HepG2 (cell line): ENCODE measurements around the gene PHF2. TPM values are rescaled to one million over a fixed set of nuclear protein-coding genes. Genes with fewer than 3 reads are reported as not detected.

ENCODE experiments used
- ATAC-seq: fragments of 200-7000 bp; cut with Tn5 transposase; 3 replicates; pipeline ENCODE4 v1.9.1; 2020; ENCODE audit warnings: mild to moderate bottlenecking, moderate library complexity
- BruUV-seq: library from RNA; stranded (reverse); fragments of 400-500 nt; replicated peaks from 2 replicates; lab custom pipeline; 2021; lab: Mats Ljungman, UMichigan
- CTCF ChIA-PET: fragments of 300-600 bp; formaldehyde crosslinking; extraction: SDS; loops from one replicate; lab custom pipeline; 2021; ENCODE audit warnings: low total read pairs, inconsistent platforms, low intra/inter-chr PET ratio; lab: Yijun Ruan, JAX
- POLR2A ChIA-PET: fragments of 350-600 bp; sonication (Branson Sonifier 250); formaldehyde crosslinking; loops from one replicate; lab custom pipeline; 2020; ENCODE audit warnings: antibody characterized with exemption, inconsistent platforms; lab: Yijun Ruan, JAX
- DNase-seq: peaks from one replicate; pipeline ENCODE4 v3.0.0-alpha.2; 2015; ENCODE audit warnings: low spot score
- FAIRE-seq: peaks from 3 replicates; lab custom pipeline; 2011; peaks lifted over from hg19 to GRCh38; lab: Jason Lieb, UNC
- H2AFZ ChIP-seq: one replicate; pipeline ENCODE4 v1.6.1; 2011; ENCODE audit warnings: low read length, inconsistent platforms
- H3K27ac ChIP-seq: fragments of 300-600 bp; 3 replicates; pipeline ENCODE4 v1.8.0; 2011; ENCODE audit warnings: mixed run types, mild to moderate bottlenecking, mixed read lengths, low read length, inconsistent platforms; ENCODE audit not compliant: insufficient read depth; ENCODE audit errors: extremely low read length
- H3K27me3 ChIP-seq, 2 experiments: fragments of 200-600 bp in 1 of 2; 2 replicates in 1 of 2; 3 replicates in 1 of 2; pipeline versions ENCODE4 v1.6.0 to v1.8.0; 2011; ENCODE audit warnings: low read length in 2 of 2, mild to moderate bottlenecking in 2 of 2, moderate library complexity in 2 of 2, inconsistent platforms in 1 of 2; ENCODE audit not compliant: insufficient read depth in 2 of 2, control insufficient read depth in 1 of 2
- H3K36me3 ChIP-seq, 2 experiments: fragments of 200-600 bp in 1 of 2; replicated peaks in 1 of 2; 2 replicates in 1 of 2; 3 replicates in 1 of 2; pipeline versions ENCODE4 v1.5.1 to v1.8.0; 2011; ENCODE audit warnings: low read length in 2 of 2, inconsistent platforms in 1 of 2; ENCODE audit not compliant: insufficient read depth in 2 of 2, control insufficient read depth in 1 of 2
- H3K4me1 ChIP-seq: 2 replicates; pipeline ENCODE4 v1.5.1; 2012; ENCODE audit warnings: low read length, inconsistent platforms; ENCODE audit not compliant: insufficient read depth
- H3K4me2 ChIP-seq: 2 replicates; pipeline ENCODE4 v1.6.0; 2011; ENCODE audit warnings: low read depth, low read length, inconsistent platforms
- H3K4me3 ChIP-seq, 3 experiments: fragments of 200-600 bp in 1 of 3; sonication (generic), shearing (Covaris generic) in 1 of 3; replicated peaks in 1 of 3; 2 replicates each; pipeline ENCODE4 v1.5.1; 2011 to 2016; ENCODE audit warnings: low read length in 3 of 3, inconsistent platforms in 2 of 3, low read depth in 2 of 3, mild to moderate bottlenecking in 2 of 3, control low read depth in 1 of 3, mixed read lengths in 1 of 3; ENCODE audit not compliant: insufficient read depth in 1 of 3
- H3K79me2 ChIP-seq: one replicate; pipeline ENCODE4 v1.6.1; 2011; ENCODE audit warnings: low read length, inconsistent platforms; ENCODE audit not compliant: insufficient read depth
- H3K9ac ChIP-seq: 2 replicates; pipeline ENCODE4 v1.6.0; 2011; ENCODE audit warnings: mild to moderate bottlenecking, low read depth, low read length, inconsistent platforms; ENCODE audit not compliant: insufficient read depth
- H3K9me3 ChIP-seq: 2 replicates; pipeline ENCODE4 v1.5.1; 2012; ENCODE audit warnings: mild to moderate bottlenecking, low read length
- H4K20me1 ChIP-seq: 2 replicates; pipeline ENCODE4 v1.6.0; 2011; ENCODE audit warnings: inconsistent platforms, mild to moderate bottlenecking, low read length, moderate library complexity; ENCODE audit not compliant: insufficient read depth
- HHEX ChIP-seq: IDR thresholded peaks from 2 replicates; pipeline ENCODE4 v1.6.1; 2016; ENCODE audit warnings: control low read depth
- HMG20B ChIP-seq: conservative IDR thresholded peaks from 2 replicates; pipeline ENCODE4 v1.6.1; 2016; ENCODE audit warnings: missing genetic modification reagents, missing compliant biosample characterization
- RBAK ChIP-seq: sonication (generic); formaldehyde crosslinking; IDR thresholded peaks from 2 replicates; pipeline ENCODE4 v1.5.1; 2020; ENCODE audit warnings: mild to moderate bottlenecking, missing genetic modification reagents
- RBM22 ChIP-seq: fragments of 200-400 bp; formaldehyde crosslinking; optimal IDR thresholded peaks from 2 replicates; pipeline ENCODE3; 2017; ENCODE audit warnings: mild to moderate bottlenecking, low read length, moderate library complexity
- RCOR2 ChIP-seq: IDR thresholded peaks from 2 replicates; pipeline ENCODE4 v1.6.1; 2016; ENCODE audit warnings: missing biosample characterization, missing genetic modification reagents
- ZBTB21 ChIP-seq: sonication (generic); formaldehyde crosslinking; IDR thresholded peaks from 2 replicates; pipeline ENCODE4 v1.4.0; 2020; ENCODE audit warnings: missing genetic modification reagents
- ZNF318 ChIP-seq: sonication (generic); formaldehyde crosslinking; IDR thresholded peaks from 2 replicates; pipeline ENCODE4 v1.4.0; 2020; ENCODE audit warnings: mild to moderate bottlenecking, missing genetic modification reagents
- ZNF337 ChIP-seq: sonication (generic); formaldehyde crosslinking; IDR thresholded peaks from 2 replicates; pipeline ENCODE4 v1.5.1; 2020; ENCODE audit warnings: missing genetic modification reagents, low read depth, mild to moderate bottlenecking, borderline replicate concordance
- ZNF784 ChIP-seq: sonication (generic); formaldehyde crosslinking; IDR thresholded peaks from 2 replicates; pipeline ENCODE4 v1.5.1; 2020; ENCODE audit warnings: missing genetic modification reagents, mild to moderate bottlenecking, borderline replicate concordance
- WGBS: methylation state at CpG from one replicate; pipeline ENCODE4 v1.1.6; 2017; ENCODE audit warnings: low lambda C conversion rate; 5-methylcytosine and 5-hydroxymethylcytosine counted together
- in situ Hi-C: cut with HindIII; loops from 2 replicates; pipeline ENCODE4 v1.10.0; 2017; ENCODE audit warnings: low pct_unique_long_range_greater_than_20kb; ENCODE audit not compliant: extremely low pct_ligation_motif_present
- intact Hi-C: fragments of 100-400 bp; cut with micrococcal nuclease; formaldehyde crosslinking; loops from one replicate; pipeline ENCODE4 v1.10.0; 2022; ENCODE audit not compliant: unreplicated experiment
- polyA plus RNA-seq, 8 experiments: library from polyadenylated mRNA; depleted of rRNA in 3 of 8; stranded (reverse) in 7 of 8; unstranded in 1 of 8; fragments of >200 nt; fragmentation: Illumina TruSeq in 4 of 8; extraction: Trizol in 4 of 8; gene quantifications; 2 replicates each; pipeline versions ENCODE4 v1.2.1 to v1.2.3, GENCODE V29; 2011 to 2016; ENCODE audit warnings: low read depth in 4 of 8, missing spikeins in 1 of 8, mixed read lengths in 1 of 8; ENCODE audit not compliant: insufficient read depth in 1 of 8
- total RNA-seq, 5 experiments: library from RNA; depleted of rRNA; stranded (reverse); fragments of >200 nt; fragmentation: Illumina TruSeq; extraction: Trizol; gene quantifications; 2 replicates each; pipeline ENCODE4 v1.2.3, GENCODE V29; 2016; ENCODE audit warnings: low read depth in 1 of 5

PHF2 gene
- total and polyA plus RNA-seq, 2 of the 13 experiments (the other 11 are each of a cell fraction or from before 2014, with no cell fraction given) = 6.6 to 9.1 TPM

GRCh38 chr9:93661591-93661990 lies 85.2 kb downstream of the PHF2 start (continued):
- TF ChIP-seq ZNF318 (CRISPR knock-in tag) (no peak), HMG20B (CRISPR knock-in tag) (no peak), RCOR2 (CRISPR knock-in tag) (no peak)
- TF ChIP-seq, all 625 proteins: peak for 0

- Histone ChIP-seq H3K4me3 (no peak overlapping the region), H3K4me1 (no peaks in the 10 kb centered on the region), H3K9ac (no peak overlapping the region), H4K20me1 (no peaks in the 10 kb centered on the region), H3K79me2 (no peaks in the 10 kb centered on the region), H3K36me3 (peaks cover 2 to 3% of the 10 kb centered on the region in 2 experiments; a peak in 2 of 5 replicates), H3K27ac (no peak overlapping the region), H3K4me2 (no peak overlapping the region), H3K9me3 (no peaks in the 10 kb centered on the region), H3K27me3 (no peaks in the 10 kb centered on the region), H2AFZ (no peak overlapping the region)
- BruUV-seq = no TSS peak
- CTCF ChIA-PET = no interaction called here
- DNase-seq (no peak), ATAC-seq (no peak), FAIRE-seq (no peak)
- 95% methylated on average over 4 of the region's 4 CpGs for WGBS
- intact Hi-C loops (no loop called here), in situ Hi-C loops (no loop called here)
- no peak for TF ChIP-seq RBAK (CRISPR knock-in tag)
- TF ChIP-seq ZNF784 (CRISPR knock-in tag) = no peak
- no peak for TF ChIP-seq ZNF337 (CRISPR knock-in tag)
- no peak for TF ChIP-seq HHEX (CRISPR knock-in tag)
- TF ChIP-seq RBM22 = no peak
- no peak for TF ChIP-seq ZBTB21 (CRISPR knock-in tag)
- POLR2A ChIA-PET = no interaction called here
These were observed 85.7 kb downstream of the PHF2 start for GRCh38 chr9:93662016-93662638.
